H4 (cell line): ENCODE results near the gene AWAT1. TPM values are rescaled to one million over a fixed set of nuclear protein-coding genes. Genes with fewer than 3 reads are reported as not detected.
A peak's percentile ranks its signal among the peaks of the same experiment; 100 is the strongest.
"Not testable (repeated sequence)": the region's sequence is repeated elsewhere in the genome, so short reads cannot be mapped to it uniquely, and the experiment has no call there.

ENCODE experiments used
- DNase-seq: peaks from one replicate; pipeline ENCODE4 v3.0.0-alpha.2; 2015; ENCODE audit warnings: low spot score
- total RNA-seq: library from RNA; depleted of rRNA; stranded (reverse); fragments of >200 nt; shearing (Covaris generic); gene quantifications from 2 replicates; pipeline ENCODE4 v1.2.3, GENCODE V29; 2014; rRNA removed

AWAT1 gene
- total RNA-seq, 1 experiment from 2014 or later: not detected

DNA sequence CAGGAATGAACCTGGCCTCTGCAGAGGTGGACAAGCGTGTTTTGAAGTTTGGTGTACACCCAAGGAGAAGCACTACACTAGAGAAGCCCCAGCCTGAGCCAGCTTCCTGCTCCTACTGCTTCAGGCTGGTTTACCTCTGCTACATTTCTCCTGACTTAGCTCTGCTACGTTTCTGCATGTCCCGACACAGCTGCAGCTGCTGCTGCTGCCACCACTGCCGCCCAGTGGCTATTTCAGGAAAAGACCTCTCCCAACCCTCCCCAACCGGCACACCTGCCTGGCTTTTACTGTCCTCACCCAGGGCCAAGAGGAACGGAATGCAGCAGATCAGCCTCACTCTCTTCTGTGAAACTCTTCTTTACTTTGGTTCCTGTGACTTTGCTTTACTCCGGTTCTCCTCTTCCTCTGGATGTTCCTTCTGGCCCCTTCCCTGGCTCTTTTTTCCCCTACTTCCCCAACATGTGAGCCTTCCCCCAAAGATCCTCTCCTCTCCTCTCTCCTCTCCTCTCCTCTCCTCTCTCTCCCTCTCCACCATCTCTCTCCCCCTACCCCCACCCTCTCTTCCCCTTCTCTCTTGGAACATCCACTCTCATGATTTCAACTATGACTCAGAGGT, 28.6 kb downstream of the AWAT1 start:
- peak; percentile 45 for DNase-seq

- no peak for DNase-seq
Measured at GRCh38 chrX:70264784-70265183, 30.3 kb downstream of the AWAT1 start.

DNA sequence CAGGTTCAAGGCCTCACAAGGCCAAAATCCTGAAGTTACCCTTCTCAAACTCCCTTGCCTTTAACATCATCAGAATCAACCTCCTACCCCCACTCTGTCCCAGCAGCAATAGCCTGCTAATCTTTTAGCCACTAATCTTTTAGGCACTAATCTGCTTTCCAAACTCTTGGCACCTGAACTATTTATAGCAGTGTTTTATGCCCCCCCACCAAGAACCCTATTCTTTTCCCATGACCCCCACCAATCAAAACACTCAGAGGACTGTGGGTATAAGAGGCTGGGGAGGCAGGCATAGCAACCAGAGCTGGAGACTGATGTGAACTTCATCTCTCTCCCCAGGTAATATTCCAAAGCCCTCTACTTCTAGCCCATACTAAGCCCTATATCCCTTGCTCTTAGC, 33.6 kb downstream of the AWAT1 start, which contains the start of gene ARR3:
ARR3 (plus strand) TSS at position 301 of the 400 bp plus-strand sequence. CDS start 1,052 bp downstream, outside the sequence.
- no peak for DNase-seq

GRCh38 chrX:70274029-70274428, 39.6 kb downstream of the AWAT1 start:
- DNase-seq: not testable (repeated sequence)

- DNase-seq: no peak
Measured at GRCh38 chrX:70279081-70279480, 44.6 kb downstream of the AWAT1 start.

DNA sequence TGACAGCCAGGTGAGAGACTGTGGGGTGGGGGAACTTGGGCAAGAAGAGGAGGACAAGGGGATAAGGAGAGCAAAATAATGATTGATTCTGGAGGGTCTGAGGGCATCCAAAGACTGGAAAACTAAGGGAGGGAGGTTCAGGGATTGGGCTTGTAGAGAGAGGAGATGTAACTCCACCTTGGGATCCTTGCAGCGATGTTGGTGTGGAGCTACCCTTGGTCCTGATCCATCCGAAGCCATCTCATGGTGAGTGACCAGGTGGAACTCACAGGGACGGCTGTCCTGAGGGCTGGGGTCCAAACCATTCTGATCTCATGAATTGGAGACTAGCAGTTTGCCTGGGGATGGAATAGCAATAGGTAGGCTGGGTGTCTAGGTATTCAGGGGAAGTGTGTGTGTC, 46.1 kb downstream of the AWAT1 start:
- DNase-seq: no peak

- DNase-seq: no peak
Measured at GRCh38 chrX:70281951-70282350, 47.5 kb downstream of the AWAT1 start, which contains the start of gene RAB41. TSS of gene RAB41 (plus strand) at chrX:70282172. CDS start at chrX:70282218, 46 bp downstream.

DNA sequence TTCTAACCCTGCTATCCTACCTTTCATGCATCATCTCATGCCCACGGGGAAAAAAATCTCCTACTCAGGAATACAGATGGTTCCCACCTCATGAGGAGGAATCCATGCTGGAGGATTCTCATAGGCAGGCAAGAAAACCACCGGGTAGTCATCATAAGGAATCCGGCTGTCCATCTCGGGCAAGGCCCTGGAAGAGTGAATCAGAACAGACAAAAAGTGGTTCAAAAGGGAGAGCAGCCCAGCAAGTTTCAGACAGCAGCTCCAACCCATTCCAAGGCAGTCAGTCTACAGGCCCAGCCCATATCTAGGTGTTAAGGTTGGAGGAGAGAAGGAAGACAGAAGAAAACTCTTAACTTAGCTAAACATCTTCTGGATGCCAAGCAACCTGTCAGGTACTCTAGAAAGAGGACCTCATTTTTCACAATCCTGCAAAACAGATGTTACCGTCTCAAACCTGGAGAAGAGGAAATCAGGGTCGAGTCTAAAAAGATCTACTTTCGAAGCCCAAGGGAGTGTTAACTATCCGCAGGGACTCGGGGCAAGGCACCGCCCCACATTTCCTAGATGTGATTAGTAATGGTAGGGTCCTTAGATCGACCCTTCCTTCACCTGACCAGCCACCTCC, 54.8 kb downstream of the AWAT1 start:
- no peak for DNase-seq

Other genes starting within 250 kb of the AWAT1 start
- not detected in 2 replicates for gene AWAT2, start 184.7 kb upstream of the AWAT1 start, total RNA-seq
- gene OTUD6A, start 172.2 kb upstream of the AWAT1 start, total RNA-seq: not detected in 2 replicates
- 80.2 and 88.6 TPM in 2 replicates for gene IGBP1, start 101.2 kb upstream of the AWAT1 start, total RNA-seq
- not detected in 2 replicates for gene DGAT2L6, start 57.2 kb upstream of the AWAT1 start, total RNA-seq
- gene P2RY4, start 25.5 kb downstream of the AWAT1 start, total RNA-seq: not detected in 2 replicates
- gene ARR3, start 33.7 kb downstream of the AWAT1 start, total RNA-seq: not detected in 2 replicates
- not detected in 2 replicates for gene RAB41, start 47.5 kb downstream of the AWAT1 start, total RNA-seq
- gene PDZD11, start 55.3 kb downstream of the AWAT1 start, total RNA-seq: 84.9 and 146 TPM in 2 replicates
- gene KIF4A, start 55.4 kb downstream of the AWAT1 start, total RNA-seq: 37.5 TPM in 2 replicates
- gene GDPD2, start 188.7 kb downstream of the AWAT1 start, total RNA-seq: not detected in 2 replicates
- gene DLG3, start 210.2 kb downstream of the AWAT1 start, total RNA-seq: 2.8 and 6.5 TPM in 2 replicates